ENCODE data around the gene GOLIM4. TPM values are rescaled to one million over a fixed set of nuclear protein-coding genes. Genes with fewer than 3 reads are reported as not detected.

The GOLIM4 gene
- total RNA-seq, 1 experiment from 2014 or later, result 12.2 TPM

GRCh38 chr3:168001244-168001643, 94.5 kb downstream of the GOLIM4 start:
- TF ChIP-seq CTCF (conservative IDR thresholded peaks at IDR 0.05; ENCODE audit: low read depth, low read length) (no peak), EZH2 (IDR thresholded peaks at IDR 0.05; ENCODE audit: borderline replicate concordance, low read depth, low read length, poor library complexity, severe bottlenecking) (no peak)
- intact Hi-C loops (cut with micrococcal nuclease; ENCODE audit: unreplicated experiment), result no loop called here

GRCh38 chr3:167998253-167998652, 97.5 kb downstream of the GOLIM4 start:
- H3K36me3 ChIP-seq (ENCODE audit: insufficient read depth, low read length, poor library complexity, severe bottlenecking), result no peaks in the 10 kb centered on the region
- no peaks in the 10 kb centered on the region for H3K4me1 ChIP-seq (ENCODE audit: insufficient read depth, low read length, poor library complexity, severe bottlenecking)
- no TSS peak for BruUV-seq (replicated peaks)
- H3K9me3 ChIP-seq (ENCODE audit: low read depth, low read length, poor library complexity, severe bottlenecking), result no peaks in the 10 kb centered on the region
- no peak overlapping the region for H3K4me3 ChIP-seq (ENCODE audit: low read depth, low read length, poor library complexity, severe bottlenecking)
- H3K27me3 ChIP-seq (replicated peaks; ENCODE audit: insufficient read depth, low read depth, low read length, poor library complexity), result no peaks in the 10 kb centered on the region
- CTCF ChIA-PET, result no interaction called here
- POLR2A ChIA-PET (ENCODE audit: low non-redundant PET), result no interaction called here
- DNase-seq (ENCODE audit: low spot score), result no peak
- H3K27ac ChIP-seq (ENCODE audit: low read depth, low read length, poor library complexity, severe bottlenecking), result no peak overlapping the region
- intact Hi-C loops (cut with micrococcal nuclease; ENCODE audit: unreplicated experiment), result no loop called here
- TF ChIP-seq CTCF (conservative IDR thresholded peaks at IDR 0.05; ENCODE audit: low read depth, low read length), result no peak
- no peak for TF ChIP-seq EZH2 (IDR thresholded peaks at IDR 0.05; ENCODE audit: borderline replicate concordance, low read depth, low read length, poor library complexity, severe bottlenecking)

More at GRCh38 chr3:168001244-168001643, 94.5 kb downstream of the GOLIM4 start:
- H3K4me1 ChIP-seq (ENCODE audit: insufficient read depth, low read length, poor library complexity, severe bottlenecking), result no peaks in the 10 kb centered on the region
- no peaks in the 10 kb centered on the region for H3K27me3 ChIP-seq (replicated peaks; ENCODE audit: insufficient read depth, low read depth, low read length, poor library complexity)
- no peak overlapping the region for H3K4me3 ChIP-seq (ENCODE audit: low read depth, low read length, poor library complexity, severe bottlenecking)
- H3K27ac ChIP-seq (ENCODE audit: low read depth, low read length, poor library complexity, severe bottlenecking), result no peak overlapping the region
- no TSS peak for BruUV-seq (replicated peaks)
- no peaks in the 10 kb centered on the region for H3K9me3 ChIP-seq (ENCODE audit: low read depth, low read length, poor library complexity, severe bottlenecking)
- POLR2A ChIA-PET (ENCODE audit: low non-redundant PET), result no interaction called here
- H3K36me3 ChIP-seq (ENCODE audit: insufficient read depth, low read length, poor library complexity, severe bottlenecking), result no peaks in the 10 kb centered on the region
- CTCF ChIA-PET, result no interaction called here
- DNase-seq (ENCODE audit: low spot score), result no peak

- H3K4me3 ChIP-seq (ENCODE audit: low read depth, low read length, poor library complexity, severe bottlenecking), result no peak overlapping the region
- no TSS peak for BruUV-seq (replicated peaks)
- H3K4me1 ChIP-seq (ENCODE audit: insufficient read depth, low read length, poor library complexity, severe bottlenecking), result no peaks in the 10 kb centered on the region
- H3K36me3 ChIP-seq (ENCODE audit: insufficient read depth, low read length, poor library complexity, severe bottlenecking), result no peaks in the 10 kb centered on the region
- no peaks in the 10 kb centered on the region for H3K27me3 ChIP-seq (replicated peaks; ENCODE audit: insufficient read depth, low read depth, low read length, poor library complexity)
- intact Hi-C loops (cut with micrococcal nuclease; ENCODE audit: unreplicated experiment), result no loop called here
- DNase-seq (ENCODE audit: low spot score), result no peak
- ChIA-PET CTCF (no interaction called here), POLR2A (ENCODE audit: low non-redundant PET) (no interaction called here)
- TF ChIP-seq CTCF (conservative IDR thresholded peaks at IDR 0.05; ENCODE audit: low read depth, low read length), result no peak
- no peak for TF ChIP-seq EZH2 (IDR thresholded peaks at IDR 0.05; ENCODE audit: borderline replicate concordance, low read depth, low read length, poor library complexity, severe bottlenecking)
- H3K9me3 ChIP-seq (ENCODE audit: low read depth, low read length, poor library complexity, severe bottlenecking), result no peaks in the 10 kb centered on the region
- no peak overlapping the region for H3K27ac ChIP-seq (ENCODE audit: low read depth, low read length, poor library complexity, severe bottlenecking)
Measured at GRCh38 chr3:167996514-167996913, 99.2 kb downstream of the GOLIM4 start.

All from A673 (cell line).